Iris pigment epithelial cell (primary cell): ENCODE results near the gene HTRA3.
A peak's percentile ranks its signal among the peaks of the same experiment; 100 is the strongest.

Experiments used
- DNase-seq: peaks from one replicate; pipeline ENCODE4 v3.0.0-alpha.2; 2011; ENCODE audit warnings: low read depth

The HTRA3 gene

DNA sequence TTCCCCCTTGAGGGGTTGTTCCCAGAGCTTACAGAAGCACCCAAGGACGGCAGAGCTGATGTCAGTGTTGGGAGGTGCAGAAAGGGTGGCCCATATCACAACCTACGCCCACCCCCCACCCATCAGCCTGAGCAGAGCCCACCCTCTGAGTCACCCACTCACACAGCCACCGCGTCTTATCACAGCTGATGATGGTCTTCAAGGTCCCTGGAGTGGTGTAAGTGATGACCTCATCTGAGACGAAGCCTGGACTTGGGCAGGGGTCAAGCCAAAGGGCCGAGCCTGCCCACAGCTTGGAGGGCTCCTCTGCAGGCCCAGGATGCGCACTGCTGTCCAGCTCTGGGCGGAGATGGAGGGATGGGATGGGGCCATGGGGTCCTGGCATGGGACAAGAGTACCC, 3.0 kb upstream of the HTRA3 start:
- DNase-seq = no peak

DNA sequence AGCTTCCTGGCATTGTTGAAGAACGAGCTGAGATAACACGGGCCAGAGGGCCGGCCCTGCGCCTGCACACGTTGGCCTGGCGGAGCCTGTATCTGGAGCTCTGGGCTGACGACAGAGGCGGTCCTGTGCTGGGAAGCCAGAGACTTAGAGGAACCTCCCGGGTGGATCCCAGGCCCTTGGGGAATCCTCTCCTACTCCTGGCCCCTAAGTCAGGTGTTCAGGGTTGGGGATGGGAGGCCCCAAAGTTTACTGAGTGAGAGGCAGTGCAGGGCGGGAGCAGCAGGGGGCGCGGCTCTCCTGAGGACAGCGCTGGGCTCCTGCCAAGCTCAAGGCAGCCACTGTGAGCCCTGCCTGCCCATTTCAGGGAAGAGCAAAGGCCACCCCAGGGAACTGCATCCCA, 2.5 kb upstream of the HTRA3 start:
- DNase-seq = peak; percentile 42

DNA sequence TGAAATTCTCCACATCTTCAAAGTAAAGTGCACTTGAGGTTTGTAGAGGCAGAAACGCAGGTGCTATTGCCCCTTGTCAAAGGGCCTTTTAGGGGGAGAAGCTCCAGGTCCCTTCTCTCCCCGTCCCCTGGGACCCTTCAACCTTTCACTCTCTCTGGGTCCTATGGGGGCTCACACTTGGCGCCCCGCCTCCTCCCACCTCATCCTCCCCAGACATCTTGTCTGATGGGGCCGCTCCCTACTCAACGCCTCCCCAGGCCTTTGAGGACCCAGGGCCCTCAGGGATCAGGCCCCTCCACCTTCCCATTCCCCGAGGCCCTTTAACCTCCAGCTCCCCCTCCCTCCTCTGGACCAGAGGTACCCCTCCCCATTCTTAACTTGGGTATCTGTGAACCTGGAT, 1.3 kb upstream of the HTRA3 start:
- no peak for DNase-seq

DNA sequence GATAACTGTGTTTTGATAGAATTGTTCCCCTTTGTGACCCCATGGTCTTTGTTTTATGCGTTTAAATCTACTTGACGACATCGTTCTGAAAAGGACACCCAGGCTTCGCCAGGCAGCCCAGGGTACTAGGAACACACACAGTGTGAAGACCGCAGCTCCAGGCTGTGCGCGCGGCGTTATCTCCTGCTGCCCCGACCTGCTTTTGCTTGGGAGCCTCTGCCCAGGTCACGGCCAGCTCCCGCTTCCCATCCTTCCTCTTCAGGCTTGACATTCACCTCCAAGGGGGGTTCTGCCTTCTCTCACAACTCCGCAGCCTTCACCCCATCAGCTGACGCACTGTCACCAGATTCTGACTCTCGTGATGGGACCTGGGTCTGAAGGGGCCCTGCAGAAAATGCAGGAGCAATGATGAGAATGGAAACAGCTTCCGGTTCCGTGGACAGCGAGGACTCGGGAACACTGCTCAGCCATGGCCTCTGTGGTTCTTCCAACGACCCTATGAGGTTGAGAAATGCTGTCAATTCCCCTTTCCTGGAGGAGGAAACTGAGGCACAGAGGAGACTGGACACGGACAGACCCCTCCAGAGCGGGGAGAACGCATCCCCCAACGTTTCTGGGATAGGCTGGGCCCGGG, 536 bp upstream of the HTRA3 start:
- DNase-seq = no peak

DNA sequence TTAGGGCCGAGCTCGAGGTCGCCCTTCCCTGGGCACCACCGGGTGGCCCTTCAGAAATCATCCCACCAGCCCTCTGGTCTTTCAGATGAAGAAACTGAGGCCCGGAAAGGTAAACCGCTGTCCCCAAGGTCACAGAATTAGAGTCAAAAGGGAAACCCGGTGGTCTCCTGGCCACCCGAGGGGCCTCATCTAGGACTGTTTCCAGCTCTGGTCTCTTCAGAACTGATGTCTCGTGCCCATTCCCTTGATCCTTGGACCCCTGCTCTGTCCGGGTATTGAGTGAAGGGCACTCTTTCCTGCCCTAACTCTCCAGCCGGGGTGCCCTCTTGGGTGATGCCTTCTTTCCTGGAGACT, 841 bp downstream of the HTRA3 start:
- DNase-seq = no peak

DNA sequence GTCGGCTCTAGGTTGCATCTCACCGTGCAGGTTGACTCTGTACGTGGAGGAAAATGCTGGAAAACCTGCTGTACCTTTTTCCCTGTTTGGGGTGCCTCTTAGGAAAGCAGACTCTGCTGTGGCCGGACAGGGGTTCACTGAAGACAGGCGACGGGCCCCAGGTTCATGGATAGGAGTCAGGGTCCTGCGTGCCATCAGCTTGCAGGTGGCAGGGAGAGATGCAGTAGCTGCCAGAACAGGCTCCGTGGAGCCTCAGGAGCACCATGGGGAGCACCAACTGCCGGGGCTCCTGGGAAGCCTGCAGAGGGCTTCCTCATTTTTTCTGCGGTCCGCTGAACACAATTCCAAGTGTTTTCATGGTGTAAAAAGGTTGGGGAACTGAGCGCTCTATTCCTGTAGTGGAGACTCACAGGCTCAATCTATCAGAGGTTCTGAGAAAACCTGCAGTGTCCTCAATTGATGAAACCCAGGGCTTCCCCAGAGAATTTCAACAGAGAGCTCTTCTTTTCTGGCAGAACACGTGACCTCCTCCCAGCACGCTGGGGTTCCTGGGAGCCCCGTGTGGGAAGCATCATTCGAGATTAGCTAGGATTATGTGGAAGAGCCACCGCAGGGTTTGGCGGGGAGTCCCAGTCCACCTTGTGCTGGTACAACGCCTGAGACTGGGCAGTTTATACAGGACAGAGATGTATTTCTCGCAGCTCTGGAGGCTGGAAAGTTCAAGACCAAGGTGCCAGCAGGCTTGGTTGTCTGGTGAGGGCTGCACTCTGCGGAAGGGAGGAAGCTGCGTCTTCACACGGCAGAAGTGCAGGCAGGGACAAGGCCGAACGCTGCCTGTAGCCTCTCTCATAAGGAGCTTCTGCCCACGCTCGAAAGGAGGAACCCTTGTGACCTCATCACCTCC, 1.6 kb downstream of the HTRA3 start:
- no peak for DNase-seq

DNA sequence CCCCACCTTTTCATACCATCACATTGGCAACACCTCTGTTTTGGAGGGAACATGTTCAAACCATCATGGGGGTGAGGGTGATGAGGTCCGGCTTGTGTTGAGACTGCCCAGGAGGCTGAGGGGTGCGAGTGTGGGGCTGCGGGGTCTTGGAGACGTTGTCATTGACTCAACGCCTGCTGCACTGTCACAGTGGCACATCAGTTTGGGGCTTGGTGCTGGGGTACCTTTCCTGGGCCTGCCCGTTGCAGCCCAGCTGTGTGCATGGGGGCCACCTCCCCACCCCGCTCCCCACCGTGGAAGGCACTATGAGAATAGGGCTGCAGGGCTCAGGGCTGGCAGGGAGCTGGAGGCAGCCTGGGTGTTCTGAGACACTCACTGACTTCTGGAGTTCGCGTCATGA, 2.3 kb downstream of the HTRA3 start:
- no peak for DNase-seq

DNA sequence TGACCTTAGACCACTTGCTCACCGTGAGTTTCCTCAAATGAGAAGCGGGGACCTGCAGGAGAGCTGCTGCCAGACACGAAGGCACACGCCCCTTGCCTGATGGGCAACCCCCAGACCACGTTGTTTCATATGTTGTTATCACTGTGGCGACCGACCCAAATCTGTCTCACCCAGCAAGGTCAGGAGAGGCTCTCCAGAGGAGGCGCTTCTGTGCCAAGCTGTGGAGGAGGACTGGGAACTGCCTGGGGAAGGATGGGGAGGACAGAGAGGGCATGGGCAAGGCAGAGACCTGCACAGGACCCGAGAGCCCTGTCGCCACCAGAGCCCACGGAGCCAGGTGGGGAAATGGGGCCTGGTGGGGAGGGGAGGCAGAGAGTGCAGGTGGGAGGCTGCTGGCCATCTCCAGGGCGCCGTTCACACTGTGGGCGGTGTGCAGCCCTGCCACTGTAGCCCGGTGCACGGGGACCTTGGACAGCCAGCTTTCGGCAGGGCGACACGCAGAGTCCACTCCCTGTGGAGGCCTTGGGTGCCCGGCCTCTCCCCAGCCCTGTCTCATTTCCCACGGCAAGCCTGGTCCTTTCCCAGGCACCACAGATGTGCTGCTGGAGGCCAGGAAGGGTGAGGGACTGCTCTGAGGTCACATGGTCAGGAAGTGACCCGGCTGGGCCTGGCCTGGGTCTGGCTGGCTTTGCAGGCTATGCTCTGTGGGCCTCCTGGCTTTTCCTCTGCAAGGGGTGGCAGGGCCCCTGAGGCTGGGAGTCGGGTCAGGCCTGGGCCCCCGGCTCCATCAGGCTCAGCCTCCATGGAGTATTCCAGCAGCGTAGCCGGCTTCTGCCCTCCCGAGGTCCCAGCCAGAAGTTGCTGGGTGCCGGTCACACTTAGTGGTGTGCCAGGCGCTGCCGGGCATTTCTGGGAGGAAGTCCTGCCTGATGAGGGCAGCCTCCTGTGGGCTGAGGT, 3.2 kb downstream of the HTRA3 start:
- no peak for DNase-seq

DNA sequence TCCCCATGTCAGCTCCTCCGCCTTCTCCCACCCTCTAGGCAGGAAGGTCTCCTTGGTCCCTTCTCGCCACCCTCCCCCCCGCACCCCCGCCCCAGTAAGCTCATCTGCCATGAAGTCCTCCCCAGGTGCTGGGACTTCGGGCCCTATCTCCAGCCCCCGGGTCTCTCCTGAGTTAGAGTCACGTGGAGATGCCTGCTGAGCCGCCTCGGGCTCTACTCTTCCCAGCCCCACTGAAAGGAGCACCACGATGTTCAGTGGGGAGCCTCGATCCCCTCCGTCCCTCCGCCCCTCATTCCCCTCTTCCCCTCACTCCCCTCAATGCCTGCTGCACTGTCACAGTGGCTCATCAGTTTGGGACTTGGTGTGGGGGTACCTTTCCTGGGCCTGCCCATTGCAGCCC, 3.9 kb downstream of the HTRA3 start:
- DNase-seq = no peak

DNA sequence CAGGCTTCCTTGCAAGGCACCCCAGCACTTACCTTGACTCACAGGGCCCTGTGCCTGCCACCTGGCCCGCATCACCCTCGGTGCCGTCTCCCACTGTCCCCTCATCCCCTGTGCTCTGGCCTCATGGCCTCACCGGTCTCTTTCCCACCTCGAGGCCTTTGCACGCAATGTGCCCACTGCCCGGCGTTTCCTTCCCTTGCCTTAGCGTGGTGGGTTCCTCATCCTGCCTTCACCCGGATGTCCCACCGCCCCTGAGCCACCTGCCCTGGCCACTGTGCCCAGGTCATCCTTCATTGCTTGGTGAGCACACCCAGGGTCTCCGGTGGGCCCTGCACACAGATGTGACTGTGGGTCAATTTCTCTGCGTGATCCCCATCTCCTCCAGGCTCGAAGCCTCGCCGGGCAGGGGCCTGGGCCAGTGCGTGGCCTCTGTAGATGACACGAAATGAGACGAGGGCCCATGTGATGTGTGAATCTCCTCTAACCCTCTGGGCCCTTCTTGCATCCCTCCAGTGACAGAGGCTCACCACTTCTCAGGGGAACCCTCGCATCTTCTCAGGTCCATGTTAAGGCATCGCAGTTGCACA, 4.6 kb downstream of the HTRA3 start:
- DNase-seq = no peak

DNA sequence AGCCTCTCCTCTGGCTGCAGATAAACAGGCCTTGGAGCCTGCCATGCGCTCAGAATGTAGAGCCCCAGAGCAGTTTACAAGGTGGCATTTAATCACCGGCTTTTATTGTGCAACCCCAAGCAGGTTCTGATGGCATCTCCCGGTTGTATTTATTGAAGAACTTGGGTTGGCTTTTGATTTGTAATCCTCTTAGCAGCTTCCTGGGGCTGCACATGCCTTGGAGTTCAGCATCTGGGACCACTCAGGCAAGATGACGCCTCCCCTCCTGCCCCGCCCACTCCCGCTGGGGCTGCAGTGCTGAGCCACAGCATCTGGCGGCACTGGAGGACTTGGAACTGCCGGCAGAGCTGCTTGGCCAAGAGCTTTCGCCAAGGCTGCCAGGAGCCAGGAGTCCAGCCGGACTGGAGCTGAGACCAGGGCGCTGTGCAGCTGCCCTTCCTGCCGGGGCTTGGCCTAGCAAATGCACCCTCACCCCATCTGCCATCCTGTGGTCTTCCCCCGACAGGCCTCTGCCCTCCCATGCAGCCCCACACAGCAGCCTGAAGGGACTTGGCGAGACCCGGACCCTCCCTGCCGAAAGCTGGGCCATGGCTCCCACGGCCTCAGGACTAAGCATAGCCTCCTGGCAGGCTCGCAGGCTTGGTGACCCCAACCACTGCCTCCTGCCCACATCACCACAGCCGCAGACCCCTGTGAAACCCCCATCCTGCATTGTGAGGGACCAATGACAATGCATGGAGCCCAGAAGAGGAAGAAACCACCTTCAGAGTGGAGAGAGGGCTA, 5.4 kb downstream of the HTRA3 start:
- DNase-seq = peak; percentile 80

DNA sequence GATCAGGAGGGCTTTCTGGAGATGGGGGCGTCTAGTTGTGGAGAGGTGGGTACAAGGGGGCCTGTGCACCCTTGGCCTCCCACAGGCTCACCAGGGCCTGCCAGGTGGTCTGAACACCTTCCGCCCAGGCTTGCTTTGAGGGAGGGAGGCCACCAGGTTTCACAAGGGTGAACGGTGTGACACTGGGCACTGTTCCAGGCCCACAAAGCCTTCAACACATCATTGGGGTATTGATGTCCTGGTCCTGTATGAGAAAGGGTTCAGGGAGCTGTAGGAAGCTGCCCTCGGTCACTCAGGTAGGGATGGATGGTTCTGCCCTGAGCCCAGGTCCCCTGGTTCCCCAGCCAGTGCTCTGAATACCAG, 6.0 kb downstream of the HTRA3 start:
- no peak for DNase-seq

DNA sequence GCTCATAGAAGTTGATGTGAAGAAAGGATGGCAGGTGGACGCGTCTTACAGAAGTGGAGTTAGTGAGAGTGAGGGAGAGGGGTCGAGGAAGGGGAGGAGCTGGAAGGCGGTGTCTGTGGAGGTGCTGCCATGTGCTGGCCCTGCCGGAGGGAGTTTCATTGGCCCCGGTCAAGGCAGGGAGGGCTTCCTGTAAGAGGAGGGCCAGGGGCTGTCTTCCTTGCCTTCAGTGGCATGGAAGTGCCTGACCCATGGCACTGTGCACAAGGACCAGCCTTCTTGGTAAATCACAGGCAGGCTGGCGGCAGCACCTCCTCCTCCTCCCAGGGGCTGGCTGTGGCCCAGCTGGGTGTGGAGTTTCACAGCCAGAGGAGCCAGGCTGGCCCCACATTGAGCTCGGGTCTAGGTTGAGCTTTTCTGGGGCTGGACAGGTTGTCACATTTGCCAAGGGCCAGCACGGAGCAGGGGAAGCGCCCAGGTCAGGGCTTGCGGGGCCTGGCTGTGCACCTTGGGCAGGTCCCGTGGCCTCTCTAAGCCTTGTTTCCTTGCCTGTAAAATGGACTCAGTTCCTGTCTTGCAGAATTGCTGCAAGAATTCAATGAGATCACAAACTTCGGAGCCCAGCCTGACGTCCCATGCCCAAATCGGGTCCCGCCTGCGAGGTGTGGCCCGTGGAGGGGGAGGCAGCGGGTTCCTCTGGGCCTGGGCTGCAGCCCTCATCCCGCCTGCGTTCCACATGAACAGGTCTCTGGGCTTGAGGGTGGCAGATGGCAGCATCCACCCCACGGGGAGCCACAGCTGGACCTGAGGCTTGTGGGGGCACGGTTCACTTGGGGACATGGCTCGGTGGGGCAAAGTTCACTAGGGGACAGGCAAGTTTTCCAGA, 7.0 kb downstream of the HTRA3 start:
- peak; percentile 44 for DNase-seq

DNA sequence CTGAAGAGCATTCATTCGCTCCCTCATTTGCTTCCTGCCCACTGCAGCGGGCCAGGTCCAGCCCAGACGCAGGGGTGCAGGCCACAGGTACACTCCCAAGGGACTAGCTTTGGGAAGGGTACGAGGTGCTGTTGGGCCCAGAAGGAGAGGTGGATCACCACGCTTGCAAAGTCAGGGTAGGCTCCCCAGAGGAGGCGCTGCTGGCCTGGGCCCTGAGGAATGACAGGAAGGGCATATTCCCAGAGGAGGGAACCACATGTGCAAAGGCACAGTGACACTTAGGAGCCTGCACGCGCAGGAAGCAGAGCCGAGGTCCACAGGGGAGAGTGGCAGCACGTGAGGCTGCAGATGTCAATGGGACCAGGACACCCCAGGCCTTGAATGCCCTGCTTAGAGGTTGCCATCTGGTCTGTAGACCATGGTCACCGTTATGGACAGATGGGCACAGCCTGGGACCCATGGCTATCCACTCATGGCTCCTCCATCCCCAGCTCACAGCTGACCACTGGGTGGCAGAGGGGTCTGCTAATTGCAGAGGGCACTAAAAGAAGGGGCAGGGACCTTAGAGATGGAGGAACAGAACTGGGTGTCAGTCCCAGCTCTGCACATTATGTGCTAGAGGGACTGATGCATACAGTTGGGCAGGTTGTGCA, 7.9 kb downstream of the HTRA3 start:
- no peak for DNase-seq

DNA sequence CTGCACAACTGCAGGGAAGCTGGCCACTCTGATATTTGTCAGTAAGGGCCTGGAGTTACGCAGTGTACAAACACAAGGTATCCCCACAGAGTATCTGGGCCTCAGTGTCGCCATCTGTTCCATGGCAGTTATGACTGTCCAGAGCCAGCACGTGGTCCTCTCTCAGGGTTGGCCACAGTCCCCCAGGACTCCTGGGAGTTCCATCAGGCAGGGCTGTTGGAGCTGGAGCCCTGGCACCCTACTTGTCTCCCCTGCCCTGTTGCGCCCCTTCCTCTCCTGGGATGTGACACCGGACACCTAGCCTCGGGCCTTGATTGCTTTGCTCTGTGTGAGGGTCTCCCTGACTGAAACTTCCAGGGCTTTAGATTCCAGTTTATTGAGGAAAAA, 8.4 kb downstream of the HTRA3 start:
- no peak for DNase-seq

DNA sequence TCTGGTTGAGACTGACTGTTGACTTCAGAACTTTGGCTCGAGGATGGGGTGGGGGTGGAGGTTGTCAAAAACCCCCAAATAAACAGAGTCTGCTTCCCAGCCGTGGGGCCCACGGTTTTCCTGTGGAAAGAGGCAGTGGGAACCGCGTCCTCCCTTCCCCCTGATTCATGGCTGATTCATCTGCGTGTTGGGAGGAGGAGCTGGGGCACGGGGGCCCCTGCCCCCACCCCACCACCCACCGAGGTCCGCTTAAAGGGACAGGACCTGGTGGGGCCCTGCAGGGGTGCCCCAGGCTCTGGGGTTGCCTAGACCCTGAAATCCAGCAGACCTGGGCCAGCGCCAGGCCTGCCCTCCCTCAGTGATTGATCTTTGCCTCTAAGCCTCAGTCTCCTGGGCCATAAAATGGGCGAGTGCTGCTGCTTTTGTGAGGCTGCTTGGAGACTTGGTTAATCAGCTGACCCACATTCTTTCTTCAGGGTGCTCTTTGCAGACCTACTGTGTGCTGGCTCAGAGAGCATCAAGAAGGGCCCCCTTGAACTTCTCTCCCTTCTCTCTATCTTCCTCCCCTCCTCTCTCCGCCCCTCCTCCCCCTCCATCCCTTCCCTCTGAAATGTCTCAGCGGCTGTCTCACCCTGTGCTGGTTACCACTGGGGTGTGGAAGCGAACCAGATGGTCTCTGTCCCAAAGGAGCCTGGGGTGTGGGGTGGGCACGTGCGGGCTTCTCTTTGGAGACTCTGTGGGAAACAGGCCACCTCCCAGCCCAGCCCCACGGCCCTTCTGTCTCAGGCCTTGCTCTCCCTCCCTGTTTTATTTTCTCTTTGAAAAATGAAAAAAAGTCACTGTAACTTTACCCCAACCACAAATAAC, 9.1 kb downstream of the HTRA3 start:
- peak; percentile 84 for DNase-seq

DNA sequence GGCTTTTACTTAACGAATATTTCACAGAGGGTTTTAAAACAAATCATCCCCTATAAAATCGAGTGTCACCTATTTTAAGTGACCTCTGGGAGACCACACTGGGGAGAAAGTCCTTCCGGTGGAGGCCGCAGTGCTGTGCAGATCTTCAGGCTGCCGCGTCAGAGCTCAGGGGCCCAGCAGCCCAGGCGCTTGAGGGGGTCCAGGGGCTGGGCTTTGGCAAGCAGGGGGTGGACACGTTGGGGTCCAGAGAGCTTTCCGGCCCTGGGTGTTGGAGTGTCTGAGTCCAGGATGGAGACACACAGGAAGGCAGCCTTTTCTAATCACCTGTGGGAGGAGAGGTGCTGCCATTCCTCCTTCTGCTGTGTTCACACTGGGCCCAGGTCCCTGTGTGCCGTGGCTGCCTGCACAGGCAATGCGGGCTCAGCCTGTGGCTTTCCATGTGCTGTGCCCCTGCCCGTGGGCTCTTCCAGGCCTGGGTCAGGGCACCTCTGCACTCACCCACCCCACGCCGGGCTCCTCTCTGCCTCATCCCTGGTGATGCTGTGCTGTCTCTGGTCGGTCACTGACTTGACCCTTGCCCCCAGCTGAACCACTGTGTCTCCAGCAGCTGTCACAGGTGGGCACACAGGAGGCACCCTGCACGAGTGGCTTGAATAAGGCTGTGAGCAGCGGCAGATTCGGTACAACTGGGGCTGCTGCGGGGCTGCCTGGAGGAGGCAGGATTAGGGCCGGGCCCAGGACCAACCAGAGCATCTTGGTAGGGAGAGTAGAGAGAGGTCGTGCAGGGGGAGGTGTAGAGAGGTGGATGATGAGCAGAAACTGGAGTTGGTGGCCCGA, 10.0 kb downstream of the HTRA3 start:
- DNase-seq = no peak
